GM21723 (cell line): ENCODE results near the gene NBAS.
"Not testable (repeated sequence)": the region's sequence is repeated elsewhere in the genome, so short reads cannot be mapped to it uniquely, and the experiment has no call there.

Source experiments
- ATAC-seq: cut with Tn5 transposase; IDR thresholded peaks from one replicate; pipeline ENCODE4 v1.9.1; 2021; ENCODE audit warnings: mild to moderate bottlenecking, moderate library complexity; ENCODE audit not compliant: unreplicated experiment

NBAS gene

GRCh38 chr2:15427987-15428386, 133.1 kb downstream of the NBAS start:
- ATAC-seq = no peak

- no peak for ATAC-seq
Measured at GRCh38 chr2:15426606-15427005, 134.5 kb downstream of the NBAS start.

- ATAC-seq = no peak
Measured at GRCh38 chr2:15425712-15426111, 135.4 kb downstream of the NBAS start.

GRCh38 chr2:15421753-15422152, 139.4 kb downstream of the NBAS start:
- ATAC-seq = no peak

DNA sequence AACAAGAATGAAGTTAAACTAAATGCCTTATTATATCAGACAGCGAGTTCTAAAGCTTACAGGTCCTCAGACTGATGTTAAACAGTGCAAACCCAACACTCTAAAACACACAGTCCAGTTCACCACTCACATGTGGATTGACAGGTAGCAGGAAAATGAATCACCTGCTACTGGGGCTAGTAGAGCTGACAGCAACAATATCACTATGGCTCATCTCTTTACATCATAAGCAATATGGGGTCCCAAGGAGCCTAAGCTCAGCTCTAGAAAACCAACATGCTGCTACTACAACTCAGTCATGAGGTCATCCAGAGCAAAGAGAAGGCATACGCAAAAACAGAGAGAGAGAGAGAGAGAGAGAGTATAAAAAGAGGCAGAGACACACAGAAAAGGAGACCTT, 145.4 kb downstream of the NBAS start:
- no peak for ATAC-seq

- ATAC-seq = no peak
Measured at GRCh38 chr2:15412779-15413178, 148.4 kb downstream of the NBAS start.

DNA sequence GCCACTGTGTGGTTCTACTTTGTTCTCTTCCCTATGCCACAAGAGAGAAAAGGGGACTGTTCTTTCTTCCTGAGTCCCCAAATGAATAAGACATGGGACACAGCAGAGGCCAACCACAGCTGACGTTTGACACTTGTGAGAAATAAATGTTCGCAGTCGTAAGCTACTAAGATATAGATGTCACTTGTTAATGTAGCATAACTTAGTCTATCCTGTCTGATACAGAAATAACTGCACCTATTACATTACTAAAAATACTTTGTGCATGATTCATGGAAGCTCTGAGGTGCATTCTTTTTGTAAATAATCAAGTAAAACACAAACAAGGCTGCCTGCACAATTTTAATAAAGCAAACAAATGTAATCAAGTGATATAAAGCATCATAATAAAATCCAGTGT, 148.8 kb downstream of the NBAS start:
- ATAC-seq = no peak

DNA sequence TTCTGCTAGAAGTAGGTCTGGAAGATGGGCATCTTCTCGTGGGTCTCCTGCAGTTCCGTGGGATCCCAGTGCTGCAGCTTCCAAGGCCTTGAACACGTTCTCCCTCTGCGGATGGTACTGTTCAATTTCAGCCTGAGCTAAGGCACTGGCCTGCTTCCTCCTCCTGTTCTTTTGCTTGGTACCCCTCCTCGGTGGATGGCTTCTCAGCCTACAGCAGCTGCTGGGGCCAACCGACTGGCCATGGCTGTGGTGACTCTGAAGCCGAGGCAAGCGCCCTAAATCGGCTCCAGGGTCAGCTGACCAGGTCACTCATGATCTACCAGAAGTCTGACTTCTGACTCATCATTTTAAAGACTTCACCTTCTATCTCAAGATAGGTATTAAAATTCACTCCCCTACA, 150.2 kb downstream of the NBAS start:
- no peak for ATAC-seq

GRCh38 chr2:15408759-15409158, 152.4 kb downstream of the NBAS start:
- no peak for ATAC-seq

GRCh38 chr2:15407666-15408065, 153.5 kb downstream of the NBAS start:
- no peak for ATAC-seq

DNA sequence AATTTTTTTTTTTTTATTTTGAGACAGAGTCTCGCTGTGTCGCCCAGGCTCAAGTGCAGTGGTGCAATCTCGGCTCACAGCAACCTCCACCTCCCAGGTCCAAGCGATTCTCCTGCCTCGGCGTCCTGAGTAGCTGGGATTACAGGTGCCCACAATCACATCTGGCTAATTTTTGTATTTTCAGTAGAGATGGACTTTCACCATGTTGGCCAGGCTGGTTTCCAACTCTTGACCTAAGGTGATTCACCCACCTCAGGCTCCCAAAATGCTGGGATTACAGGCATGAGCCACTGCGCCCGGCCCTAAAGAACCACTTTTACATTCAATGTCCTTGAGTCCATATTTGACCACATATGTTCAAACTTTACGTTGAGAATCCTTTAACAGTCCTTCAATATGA, 156.6 kb downstream of the NBAS start:
- ATAC-seq = not testable (repeated sequence)

GRCh38 chr2:15400240-15400826, 160.8 kb downstream of the NBAS start:
- ATAC-seq = no peak

GRCh38 chr2:15399241-15399640, 161.9 kb downstream of the NBAS start:
- ATAC-seq = no peak

GRCh38 chr2:15391751-15392150, 169.4 kb downstream of the NBAS start:
- ATAC-seq = no peak

DNA sequence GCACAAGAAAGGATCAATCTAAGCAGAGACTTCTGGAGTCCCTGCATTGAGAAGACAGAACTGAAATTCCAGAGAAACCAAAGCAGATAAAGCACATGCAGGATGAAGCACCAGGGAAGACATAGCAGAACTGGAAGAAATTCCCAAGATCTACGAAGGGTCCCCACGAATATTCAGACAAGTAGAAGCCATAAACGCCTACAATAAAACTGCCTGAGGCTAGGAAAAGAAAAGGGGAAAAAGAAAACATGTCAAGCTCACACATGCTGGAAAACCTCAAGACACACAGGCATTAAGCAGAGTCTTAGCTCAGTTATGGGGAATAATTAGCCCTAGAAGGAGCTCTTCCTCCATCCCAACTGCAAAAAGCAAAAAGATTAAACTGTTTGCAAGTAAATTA, 171.2 kb downstream of the NBAS start:
- no peak for ATAC-seq

DNA sequence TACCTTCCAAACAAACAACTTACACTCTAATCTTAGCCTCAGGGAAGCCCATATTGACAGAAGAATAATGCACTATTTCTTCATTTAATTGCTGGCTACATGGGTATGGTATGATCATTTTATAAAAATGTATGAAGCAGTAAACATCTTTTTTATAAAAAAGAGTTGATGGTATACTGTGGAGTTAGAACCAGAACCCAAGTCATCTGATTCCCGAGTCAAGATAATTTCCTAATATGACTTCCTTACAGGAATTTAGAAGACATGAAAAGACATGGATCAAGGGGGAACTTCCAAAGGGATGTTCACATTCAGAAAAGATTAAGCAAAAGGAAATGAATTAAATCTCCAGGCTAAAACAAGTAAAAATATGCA, 171.8 kb downstream of the NBAS start:
- no peak for ATAC-seq

DNA sequence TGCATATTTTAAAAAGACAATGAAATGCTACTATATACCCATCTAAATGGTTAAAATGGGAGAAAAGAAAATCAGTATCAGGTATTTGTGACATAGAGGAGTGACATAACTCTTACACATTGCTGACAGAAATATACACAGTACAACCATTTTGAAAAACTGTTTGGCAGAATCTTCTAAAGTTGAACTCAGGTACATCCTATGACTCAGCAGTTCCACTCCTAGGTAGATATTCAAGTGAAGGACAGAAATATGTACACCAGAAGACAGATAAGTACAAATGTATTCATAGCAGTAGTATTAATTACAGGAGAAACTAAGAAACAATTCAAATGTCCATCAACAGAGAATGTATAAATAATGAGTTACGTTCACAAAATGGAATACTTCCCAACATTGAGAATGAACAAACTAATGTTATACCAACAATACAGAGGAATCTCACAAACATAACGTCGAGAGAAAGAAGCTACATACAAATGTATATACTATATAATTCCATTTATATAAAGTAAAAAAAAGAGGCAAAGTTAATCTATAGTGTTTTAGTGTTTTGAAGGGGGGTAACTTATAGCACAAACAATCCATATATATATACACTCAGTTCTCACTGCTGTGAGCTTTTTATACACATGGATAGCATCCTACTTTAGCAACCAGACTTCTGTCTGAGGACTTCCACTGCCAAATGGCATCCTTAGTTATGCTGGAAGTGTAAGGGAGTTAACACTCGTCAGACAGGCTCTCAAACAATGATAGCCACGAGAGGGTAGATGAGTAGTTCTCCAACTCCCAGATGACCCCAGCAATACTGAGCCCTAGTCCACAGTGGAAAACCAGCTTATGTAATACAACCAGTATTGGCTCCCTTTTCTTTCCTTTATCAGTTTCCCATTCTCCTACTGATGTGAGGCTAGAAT, 172.5 kb downstream of the NBAS start:
- ATAC-seq = no peak

- no peak for ATAC-seq
Measured at GRCh38 chr2:15385184-15385583, 175.9 kb downstream of the NBAS start.

DNA sequence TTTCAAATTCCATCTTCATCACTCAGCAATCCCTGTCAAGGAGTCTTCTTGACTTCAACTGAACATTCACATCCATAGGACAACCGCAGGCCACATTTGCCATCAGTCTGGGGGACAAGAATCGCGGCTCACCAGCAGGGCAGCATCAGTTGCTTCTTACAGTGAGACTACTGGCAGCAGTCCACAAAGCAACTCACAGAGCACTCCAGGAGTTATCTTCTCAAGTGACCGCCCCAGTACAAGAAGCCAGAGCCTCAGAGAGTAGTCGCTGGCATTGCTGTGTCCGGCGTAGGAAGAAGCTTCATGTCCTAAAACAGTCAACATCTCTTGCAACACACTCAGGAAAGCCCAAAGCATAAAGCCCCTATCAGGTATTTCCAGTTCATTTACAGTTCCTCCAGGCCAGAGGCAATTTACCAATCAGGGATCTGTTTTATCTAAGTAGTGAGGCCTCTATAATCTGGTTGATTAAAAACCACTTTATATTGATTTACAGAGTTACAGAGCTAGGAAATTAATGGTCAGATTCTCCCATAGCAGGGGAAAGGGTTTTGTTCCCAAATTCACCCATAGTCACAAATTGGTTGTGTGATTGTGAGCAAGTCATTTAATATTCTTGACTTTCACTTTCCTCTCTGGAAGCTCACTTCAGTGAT, 177.3 kb downstream of the NBAS start:
- ATAC-seq = no peak

GRCh38 chr2:15378148-15378908, 182.8 kb downstream of the NBAS start:
- peak; percentile 91 for ATAC-seq

GRCh38 chr2:15377202-15377601, 183.9 kb downstream of the NBAS start:
- ATAC-seq = no peak
